Large intestine (tissue), 3 donors: ENCODE measurements around the gene IFIT1B. TPM values are rescaled to one million over a fixed set of nuclear protein-coding genes. Genes with fewer than 3 reads are reported as not detected.
A peak's percentile ranks its signal among the peaks of the same experiment; 100 is the strongest.

Experiments used
- DNase-seq, 2 donors: peaks; one replicate each; pipeline versions ENCODE4 v3.0.0 to v3.0.0-alpha.2; 2013
- H3K27ac ChIP-seq: one replicate; pipeline ENCODE4 v1.5.1; 2013; ENCODE audit warnings: low read length
- H3K27me3 ChIP-seq: 2 replicates; pipeline ENCODE4 v1.6.1; 2013; ENCODE audit warnings: low read length; ENCODE audit not compliant: control insufficient read depth, insufficient read depth
- H3K36me3 ChIP-seq: 2 replicates; pipeline ENCODE4 v1.6.1; 2013; ENCODE audit warnings: low read length; ENCODE audit not compliant: control insufficient read depth, insufficient read depth
- H3K4me1 ChIP-seq: one replicate; pipeline ENCODE4 v1.6.1; 2013; ENCODE audit warnings: low read length; ENCODE audit not compliant: control insufficient read depth, insufficient read depth
- H3K4me3 ChIP-seq: one replicate; pipeline ENCODE4 v1.5.1; 2013; ENCODE audit warnings: low read length
- H3K9me3 ChIP-seq: one replicate; pipeline ENCODE4 v1.6.1; 2013; ENCODE audit warnings: mild to moderate bottlenecking, low read depth, low read length, moderate library complexity; ENCODE audit not compliant: control insufficient read depth
- WGBS: methylation state at CpG from one replicate; pipeline ENCODE4 v1.1.5; 2013; ENCODE audit warnings: low lambda C conversion rate; ENCODE audit not compliant: insufficient coverage; 5-methylcytosine and 5-hydroxymethylcytosine counted together
- polyA plus RNA-seq: library from polyadenylated mRNA; unstranded; fragments of 120-200 nt; gene quantifications from one replicate; pipeline ENCODE4 v1.2.1, GENCODE V29; 2013

The IFIT1B gene
- polyA plus RNA-seq, 1 donor = 0.34 TPM

DNA sequence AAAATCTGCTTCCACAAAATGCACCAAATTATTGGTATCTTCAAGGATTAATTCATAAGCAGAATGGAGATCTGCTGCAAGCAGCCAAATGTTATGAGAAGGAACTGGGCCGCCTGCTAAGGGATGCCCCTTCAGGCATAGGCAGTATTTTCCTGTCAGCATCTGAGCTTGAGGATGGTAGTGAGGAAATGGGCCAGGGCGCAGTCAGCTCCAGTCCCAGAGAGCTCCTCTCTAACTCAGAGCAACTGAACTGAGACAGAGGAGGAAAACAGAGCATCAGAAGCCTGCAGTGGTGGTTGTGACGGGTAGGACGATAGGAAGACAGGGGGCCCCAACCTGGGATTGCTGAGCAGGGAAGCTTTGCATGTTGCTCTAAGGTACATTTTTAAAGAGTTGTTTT, 38.0 kb upstream of the IFIT1B start:
- peaks cover 25% of the 10 kb centered on the region for H3K36me3 ChIP-seq
- H3K27ac ChIP-seq = peak overlapping the region; percentile 48
- no peaks in the 10 kb centered on the region for H3K27me3 ChIP-seq
- H3K9me3 ChIP-seq = no peaks in the 10 kb centered on the region
- no peak for DNase-seq
- H3K4me1 ChIP-seq = peaks cover 31% of the 10 kb centered on the region
- H3K4me3 ChIP-seq = no peak overlapping the region
- no CpG with 5 or more reads among the region's 4 CpGs for WGBS

DNA sequence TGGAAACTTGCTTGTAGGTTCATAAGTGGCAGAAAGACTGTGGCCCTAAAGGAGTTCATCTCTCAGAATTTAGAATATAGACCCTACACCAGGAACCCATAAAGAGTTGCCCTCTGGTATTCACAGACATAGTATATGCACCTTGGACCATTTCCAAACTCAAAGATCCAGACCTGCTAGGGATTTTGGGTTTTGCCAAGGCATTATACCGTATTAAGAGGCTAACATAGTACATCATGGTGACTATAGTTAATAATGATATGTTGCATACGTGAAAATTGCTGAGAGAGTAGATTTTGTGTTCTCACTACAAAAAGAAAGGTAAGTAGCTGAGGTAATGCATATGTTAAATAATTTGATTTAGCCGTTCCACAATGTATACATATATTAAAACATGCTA, 36.2 kb upstream of the IFIT1B start:
- Histone ChIP-seq H3K27ac (peak overlapping the region; percentile 89), H3K36me3 (peaks cover 25% of the 10 kb centered on the region), H3K9me3 (no peaks in the 10 kb centered on the region), H3K27me3 (no peaks in the 10 kb centered on the region), H3K4me3 (no peak overlapping the region), H3K4me1 (peaks cover 28% of the 10 kb centered on the region)
- WGBS = 100% methylated on average over 3 of the region's 3 CpGs
- DNase-seq = no peak

DNA sequence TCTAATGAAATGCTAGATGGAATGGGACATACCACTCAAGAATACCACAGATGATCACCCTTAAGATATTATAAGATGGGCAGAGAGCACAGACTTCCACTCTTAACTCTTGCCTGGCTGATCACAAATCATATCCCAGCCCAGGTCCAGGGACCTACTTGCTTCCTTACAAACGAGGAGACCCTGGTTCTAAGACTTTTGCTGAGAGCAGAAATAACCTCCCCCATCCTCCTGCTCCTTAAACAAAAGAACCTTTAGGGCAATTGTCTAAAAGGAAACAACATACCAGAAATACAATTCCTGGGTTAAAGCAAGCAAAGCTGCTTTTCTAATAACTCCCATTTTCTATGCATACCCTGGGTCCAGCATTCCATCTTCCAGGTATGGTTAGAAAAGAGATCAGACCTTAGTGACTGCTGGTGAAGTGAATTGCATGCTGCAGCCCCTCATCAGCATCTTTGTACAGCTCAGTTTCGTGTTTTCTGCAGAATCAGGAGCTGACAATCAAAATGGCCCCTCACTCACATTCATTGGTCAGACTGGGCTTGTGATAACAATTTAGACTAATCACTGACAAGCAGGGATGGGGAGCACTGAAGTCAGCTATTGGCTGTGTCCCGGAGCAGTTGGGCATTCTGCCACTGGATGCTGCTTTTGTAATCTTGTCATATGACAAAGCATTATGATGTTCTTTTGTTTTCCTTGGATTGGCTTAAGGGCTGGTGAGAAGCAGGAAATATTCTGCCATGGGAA, 35.5 kb upstream of the IFIT1B start:
- no CpG with 5 or more reads among the region's 3 CpGs for WGBS

DNA sequence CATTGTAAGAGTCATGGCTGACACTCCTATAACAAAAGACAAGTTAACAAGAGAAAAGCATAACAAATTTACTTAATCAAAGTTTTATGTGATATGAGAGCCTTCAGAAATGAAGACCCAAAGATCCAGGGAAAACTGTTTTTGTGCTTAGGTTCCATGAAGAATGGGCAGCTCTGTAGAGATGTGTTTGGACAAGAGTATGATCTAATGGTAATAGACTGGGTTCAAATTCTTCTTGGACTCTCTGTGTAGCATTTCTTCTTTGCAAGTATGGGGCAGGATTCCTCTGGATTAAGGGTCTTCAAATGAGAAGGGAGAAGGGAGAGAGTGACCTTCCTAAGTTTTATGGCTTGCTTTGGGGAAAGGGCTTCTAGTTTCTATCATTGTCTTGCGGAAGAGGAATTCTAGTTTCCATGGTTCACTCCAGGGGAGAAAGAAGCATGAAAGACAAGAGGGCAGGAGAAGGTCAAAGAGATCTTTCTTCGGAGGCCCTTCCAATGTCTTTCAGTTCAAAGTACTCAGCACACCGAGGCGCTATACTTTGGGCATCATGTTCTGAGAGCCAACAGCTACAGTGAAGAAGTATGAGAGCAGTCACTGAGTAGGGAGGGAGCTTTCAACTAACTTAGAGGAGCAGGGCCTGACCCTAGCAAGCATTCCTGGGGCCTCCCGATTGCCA, 34.6 kb upstream of the IFIT1B start:
- Histone ChIP-seq H3K9me3 (no peaks in the 10 kb centered on the region), H3K4me1 (peaks cover 30% of the 10 kb centered on the region), H3K27ac (peak overlapping the region; percentile 5), H3K4me3 (no peak overlapping the region), H3K36me3 (peaks cover 18% of the 10 kb centered on the region), H3K27me3 (no peaks in the 10 kb centered on the region)
- no CpG with 5 or more reads among the region's 5 CpGs for WGBS
- no peak for DNase-seq

More for the DNA sequence above, 35.5 kb upstream of the IFIT1B start:
- peak overlapping the region; percentile 23 for H3K27ac ChIP-seq
- no peaks in the 10 kb centered on the region for H3K27me3 ChIP-seq
- peaks cover 23% of the 10 kb centered on the region for H3K36me3 ChIP-seq
- no peaks in the 10 kb centered on the region for H3K9me3 ChIP-seq
- peaks cover 28% of the 10 kb centered on the region for H3K4me1 ChIP-seq
- DNase-seq = no peak
- H3K4me3 ChIP-seq = no peak overlapping the region

DNA sequence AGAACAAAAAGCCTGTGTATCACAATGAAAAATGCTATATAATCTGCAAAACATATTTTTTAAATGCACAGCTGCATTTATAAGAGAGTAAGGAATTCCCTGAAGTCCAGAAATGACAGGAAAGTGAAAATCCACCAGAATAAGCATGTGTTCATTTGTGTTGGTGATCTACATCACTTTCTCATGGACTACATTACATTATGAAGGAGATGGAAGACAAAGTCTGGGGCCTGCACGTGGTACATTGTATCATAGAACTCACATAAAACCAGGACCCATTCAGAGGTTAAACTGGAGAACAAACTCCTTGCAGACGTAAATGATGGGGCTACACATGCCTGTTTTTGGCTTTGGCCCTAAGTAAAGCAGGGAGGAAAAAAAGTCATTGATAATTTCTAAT, 33.7 kb upstream of the IFIT1B start:
- Histone ChIP-seq H3K9me3 (no peaks in the 10 kb centered on the region), H3K4me1 (peaks cover 39% of the 10 kb centered on the region), H3K27me3 (no peaks in the 10 kb centered on the region), H3K36me3 (peaks cover 9% of the 10 kb centered on the region), H3K4me3 (no peak overlapping the region), H3K27ac (no peak overlapping the region)
- no peak for DNase-seq
- WGBS = no CpG with 5 or more reads among the region's 2 CpGs

DNA sequence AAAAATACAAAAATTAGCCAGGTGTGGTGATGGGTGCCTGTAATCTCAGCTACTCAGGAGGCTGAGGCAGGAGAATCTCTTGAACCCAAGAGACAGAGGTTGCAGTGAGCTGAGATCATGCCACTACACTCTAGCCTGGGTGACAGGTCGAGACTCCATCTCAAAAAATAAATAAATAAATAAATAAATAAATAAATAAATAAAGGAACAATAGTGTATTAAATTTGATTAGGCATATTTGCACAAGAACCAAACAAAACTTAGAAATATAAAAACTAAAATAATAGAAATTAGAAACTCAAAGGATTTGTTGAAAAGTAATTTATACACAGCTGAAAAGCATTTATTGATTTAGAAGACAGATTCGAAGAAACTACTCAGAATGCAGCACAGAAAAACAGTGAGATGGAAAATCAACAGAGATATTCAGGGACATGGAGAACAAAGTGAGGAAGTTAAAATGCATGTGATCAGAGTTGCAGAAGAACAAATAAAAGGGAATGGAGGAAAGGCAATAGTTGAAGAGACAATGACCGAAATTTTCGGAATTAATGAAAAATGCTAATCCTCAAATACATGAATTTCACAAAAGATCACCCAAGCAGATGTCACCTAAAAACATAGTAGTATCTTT, 32.4 kb upstream of the IFIT1B start:
- Histone ChIP-seq H3K36me3 (no peaks in the 10 kb centered on the region), H3K4me1 (peaks cover 47% of the 10 kb centered on the region), H3K27me3 (no peaks in the 10 kb centered on the region), H3K4me3 (no peak overlapping the region), H3K9me3 (no peaks in the 10 kb centered on the region), H3K27ac (no peak overlapping the region)
- no peak for DNase-seq
- 100% methylated on average over 4 of the region's 4 CpGs for WGBS

DNA sequence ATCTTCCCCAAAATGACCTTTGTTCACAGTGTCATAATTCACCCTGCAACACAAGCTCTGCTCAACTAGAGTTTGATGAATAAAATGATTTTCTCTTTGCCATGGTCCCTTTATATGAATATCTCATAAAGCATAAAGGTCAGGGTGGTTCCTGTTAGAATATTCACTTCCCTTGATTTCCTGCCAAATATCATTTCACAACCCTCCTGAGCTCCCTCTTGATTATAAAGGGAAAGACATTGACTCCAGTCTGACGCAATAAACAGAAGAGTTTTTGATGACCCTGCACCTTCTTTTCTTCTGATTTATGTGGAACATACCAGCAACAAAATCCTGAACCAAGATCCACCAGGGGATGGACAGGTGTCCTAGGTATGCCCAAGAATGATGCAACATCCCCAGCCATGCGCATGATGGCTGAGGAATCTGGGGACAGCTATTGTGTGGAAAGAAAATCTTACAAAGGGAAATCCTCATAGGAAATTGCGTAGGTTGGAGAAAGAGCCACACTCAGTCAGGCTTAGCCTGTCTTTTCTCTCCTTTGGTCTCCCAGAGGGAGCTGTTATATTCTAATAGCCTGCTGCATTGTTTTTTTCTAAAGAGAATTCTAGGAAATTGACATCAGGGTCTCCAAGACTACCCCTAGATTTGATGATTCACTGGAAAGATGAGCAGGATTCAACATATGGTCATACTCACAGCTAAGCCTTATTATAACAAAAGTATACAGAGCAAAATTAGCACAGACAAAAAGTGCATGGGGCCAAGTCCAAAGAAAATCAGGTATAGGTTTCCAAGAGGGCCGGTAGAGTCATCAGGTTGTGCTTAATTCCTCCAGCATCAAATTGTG, 31.2 kb upstream of the IFIT1B start:
- DNase-seq = peak in 1 of 2 donors; percentile 71
- Histone ChIP-seq H3K27me3 (no peaks in the 10 kb centered on the region), H3K4me3 (no peak overlapping the region), H3K27ac (peak overlapping the region; percentile 60), H3K9me3 (no peaks in the 10 kb centered on the region), H3K36me3 (no peaks in the 10 kb centered on the region), H3K4me1 (peaks cover 52% of the 10 kb centered on the region)
- no CpG with 5 or more reads among the region's 4 CpGs for WGBS

DNA sequence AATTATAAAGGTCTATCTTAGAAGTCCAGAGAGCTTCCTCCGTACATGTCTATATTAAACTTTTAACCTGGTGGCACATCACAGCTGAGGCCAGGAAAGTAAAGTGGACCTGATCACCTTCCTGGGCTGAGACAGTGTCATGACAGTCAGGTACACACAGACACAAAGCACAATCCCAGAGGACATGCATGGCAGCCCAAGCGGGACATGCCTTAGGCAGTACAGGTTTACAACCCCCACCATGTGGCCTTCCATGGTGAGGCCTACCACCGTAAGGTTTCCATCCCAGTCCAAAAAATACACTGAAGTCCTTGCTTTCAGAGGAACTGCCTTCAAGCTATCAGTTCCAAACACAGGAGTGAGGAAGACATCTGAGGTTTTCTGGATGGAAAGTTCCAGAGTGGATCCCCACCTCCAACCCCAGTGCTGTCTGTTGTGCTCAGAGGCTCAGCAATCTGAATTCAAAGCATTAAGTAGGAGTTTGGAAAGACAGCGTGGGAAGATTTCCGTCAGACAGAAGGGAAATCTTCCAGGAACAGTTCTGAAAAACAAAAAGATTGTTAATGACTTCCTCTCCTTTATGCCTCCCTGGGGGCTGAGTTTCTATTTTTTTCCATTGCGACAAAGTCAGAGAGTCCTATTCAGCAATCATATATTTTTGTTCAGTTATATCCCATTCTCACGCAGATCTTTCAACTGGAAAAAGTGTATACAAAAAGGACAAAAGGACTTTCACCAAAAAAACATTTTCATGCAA, 30.0 kb upstream of the IFIT1B start:
- Histone ChIP-seq H3K36me3 (no peaks in the 10 kb centered on the region), H3K4me3 (no peak overlapping the region), H3K9me3 (no peaks in the 10 kb centered on the region), H3K4me1 (peaks cover 59% of the 10 kb centered on the region), H3K27me3 (no peaks in the 10 kb centered on the region), H3K27ac (peak overlapping the region; percentile 95)
- WGBS = no CpG with 5 or more reads among the region's 7 CpGs
- DNase-seq = no peak

DNA sequence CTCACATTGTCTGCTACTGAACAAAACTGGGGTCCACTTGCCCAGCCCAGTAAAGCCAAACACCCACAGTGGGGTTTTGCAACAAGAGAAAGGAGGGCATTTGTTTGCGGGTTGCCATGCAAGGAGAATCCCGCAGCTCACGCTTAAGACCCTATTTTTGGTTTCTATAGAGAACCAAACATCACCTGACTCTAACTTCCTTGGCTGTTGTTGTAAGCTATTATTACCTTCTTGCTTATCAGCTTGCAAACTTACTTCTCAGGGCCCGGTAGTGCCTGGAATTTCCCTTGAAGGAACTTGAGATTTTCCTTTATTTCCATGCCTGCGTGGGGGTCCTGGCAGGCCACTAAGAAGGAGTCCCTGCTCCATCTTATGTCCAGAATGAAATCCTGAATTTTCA, 29.4 kb upstream of the IFIT1B start:
- Histone ChIP-seq H3K27me3 (no peaks in the 10 kb centered on the region), H3K36me3 (no peaks in the 10 kb centered on the region), H3K27ac (peak overlapping the region; percentile 95), H3K9me3 (peaks cover 2% of the 10 kb centered on the region), H3K4me3 (no peak overlapping the region), H3K4me1 (peaks cover 59% of the 10 kb centered on the region)
- DNase-seq = no peak
- 75% methylated on average over 1 of the region's 5 CpGs for WGBS
